ENCODE measurements around the gene RABGAP1L. TPM values are rescaled to one million over a fixed set of nuclear protein-coding genes. Genes with fewer than 3 reads are reported as not detected.

RABGAP1L gene
- total and polyA plus RNA-seq, 2 of the 8 experiments (the other 6 are each of a cell fraction or from before 2014, with no cell fraction given) = 33.3 to 156 TPM

- no peak overlapping the region for H3K14ac ChIP-seq (ENCODE audit: insufficient read length)
- TF ChIP-seq FOSL1 (IDR thresholded peaks at IDR 0.05; ENCODE audit: insufficient read depth, low read depth, low read length) (no peak), HDAC6 (IDR thresholded peaks at IDR 0.05; ENCODE audit: low read depth, low read length) (no peak), SUZ12 (IDR thresholded peaks at IDR 0.05; ENCODE audit: low read length) (no peak), NRF1 (IDR thresholded peaks at IDR 0.05; ENCODE audit: low read depth, low read length) (no peak), RNF2 (IDR thresholded peaks at IDR 0.05; ENCODE audit: borderline replicate concordance, low read depth, low read length, missing control alignments, poor library complexity, severe bottlenecking) (no peak), POLR2A (IDR thresholded peaks at IDR 0.05; ENCODE audit: control extremely low read depth in 1 of 2, low read depth in 2 of 2, low read length in 2 of 2) (no peak), EP300 (IDR thresholded peaks at IDR 0.05; ENCODE audit: borderline replicate concordance in 1 of 2, low read depth in 2 of 2, low read length in 2 of 2) (no peak), SIRT6 (IDR thresholded peaks at IDR 0.05; ENCODE audit: low read length) (no peak), MAX (IDR thresholded peaks at IDR 0.05) (no peak), JUND (IDR thresholded peaks at IDR 0.05; ENCODE audit: low read length) (no peak), SIN3A (conservative IDR thresholded peaks at IDR 0.05 in 1 of 2, IDR thresholded peaks at IDR 0.05 in 1 of 2; ENCODE audit: low read depth in 1 of 2, low read length in 2 of 2) (no peak), USF2 (IDR thresholded peaks at IDR 0.05; ENCODE audit: low read length) (no peak), SP4 (IDR thresholded peaks at IDR 0.05; ENCODE audit: low read length) (no peak)
- FAIRE-seq (no peak), DNase-seq (ENCODE audit: low read depth in 1 of 2, low spot score in 2 of 2) (no peak)
- H3K23ac ChIP-seq (ENCODE audit: insufficient read length) = no peak overlapping the region
- no peak overlapping the region for H4K5ac ChIP-seq (ENCODE audit: insufficient read length, low read depth, low read length)
- H3K27ac ChIP-seq (ENCODE audit: low read depth, low read length) = no peak overlapping the region
- H3K79me2 ChIP-seq (ENCODE audit: control insufficient read depth in 1 of 2, insufficient read depth in 2 of 2, low read length in 2 of 2) = peaks cover 8 to 37% of the 10 kb centered on the region in 2 experiments; a peak in 2 of 4 replicates
- H3K9ac ChIP-seq (replicated peaks in 1 of 4; ENCODE audit: extremely low read depth in 1 of 4, low read depth in 3 of 4, low read length in 3 of 4) = no peak overlapping the region
- no peaks in the 10 kb centered on the region for H3K23me2 ChIP-seq (ENCODE audit: low read depth, low read length)
- 0 out of 2 replicates have a peak, but pooled peaks cover 2% of the 10 kb centered on the region for H3K79me1 ChIP-seq (ENCODE audit: low read depth, low read length)
- H2BK15ac ChIP-seq (ENCODE audit: low read length) = no peak overlapping the region
- 96% methylated on average over 10 of the region's 10 CpGs; no CpG with 5 or more reads in 1 of the 2 experiments for WGBS, 2 experiments (ENCODE audit: extremely low coverage in 1 of 2, insufficient coverage in 1 of 2, insufficient read length in 1 of 2, insufficient replicate concordance in 2 of 2, low coverage in 1 of 2, low lambda C conversion rate in 2 of 2, missing lambda C conversion rate in 1 of 2)
- H3K18ac ChIP-seq (ENCODE audit: extremely low read depth, low read length) = no peak overlapping the region
- peaks cover 26 to 92% (median 70%) of the 10 kb centered on the region in 4 experiments for H3K36me3 ChIP-seq (ENCODE audit: control insufficient read depth in 2 of 4, insufficient read depth in 4 of 4, low read length in 3 of 4)
- H3K56ac ChIP-seq (replicated peaks; ENCODE audit: insufficient read length, low read depth, low read length) = no peak overlapping the region
- no peak overlapping the region for H2AFZ ChIP-seq (ENCODE audit: low read length)
- H2BK120ac ChIP-seq (replicated peaks; ENCODE audit: low read depth, low read length) = no peak overlapping the region
- H3K4me2 ChIP-seq (ENCODE audit: insufficient read depth in 1 of 2, low read depth in 2 of 2, low read length in 2 of 2) = no peak overlapping the region
- H4K91ac ChIP-seq (replicated peaks; ENCODE audit: insufficient read length, low read length) = no peak overlapping the region
- H3K4ac ChIP-seq (replicated peaks; ENCODE audit: insufficient read length, low read depth, low read length) = no peak overlapping the region
- H4K20me1 ChIP-seq (replicated peaks in 1 of 2; ENCODE audit: control insufficient read depth in 1 of 2, insufficient read depth in 2 of 2, low read length in 2 of 2) = peaks cover 7 to 10% of the 10 kb centered on the region in 2 experiments
- no peaks in the 10 kb centered on the region for H3K9me3 ChIP-seq (ENCODE audit: insufficient read depth in 2 of 2, low read depth in 1 of 2, low read length in 1 of 2)
- ChIA-PET CTCF (ENCODE audit: partially characterized antibody) (no interaction called here), POLR2A (ENCODE audit: partially characterized antibody) (interaction anchor here (7.5 kb wide), 1 partner anchor 11 kb away, joined by 49 read pairs; the partner anchor contains the start of gene CACYBP)
- H3K4me3 ChIP-seq (ENCODE audit: extremely low read depth in 1 of 4, insufficient read depth in 2 of 4, low read depth in 3 of 4, low read length in 4 of 4) = no peak overlapping the region
- no peak overlapping the region for H4K8ac ChIP-seq (ENCODE audit: extremely low read depth, insufficient read depth, low read length)
- H3K27me3 ChIP-seq (replicated peaks in 1 of 4; ENCODE audit: control insufficient read depth in 3 of 4, extremely low read depth in 1 of 4, insufficient read depth in 3 of 4, low read length in 3 of 4) = no peaks in the 10 kb centered on the region
- no peak overlapping the region for H2BK5ac ChIP-seq (ENCODE audit: low read depth, low read length)
- H2AK5ac ChIP-seq (ENCODE audit: low read depth, low read length) = no peak overlapping the region
- H2BK20ac ChIP-seq (ENCODE audit: low read length) = no peak overlapping the region
- H3K4me1 ChIP-seq (replicated peaks in 1 of 4; ENCODE audit: control insufficient read depth in 3 of 4, insufficient read depth in 4 of 4, low read length in 3 of 4) = no peaks in the 10 kb centered on the region
- no peak overlapping the region for H2BK12ac ChIP-seq (ENCODE audit: low read depth, low read length)
These were observed 850.2 kb downstream of the RABGAP1L start for GRCh38 chr1:175009532-175009931.

Measured in H1 (cell line).